Endothelial cell of umbilical vein (primary cell): Measurements from ENCODE around the gene NEB. TPM values are rescaled to one million over a fixed set of nuclear protein-coding genes. Genes with fewer than 3 reads are reported as not detected.

Experiments used
- BruUV-seq: library from RNA; stranded (reverse); fragments of 400-500 nt; replicated peaks from 2 replicates; lab custom pipeline; 2021; lab: Mats Ljungman, UMichigan
- CTCF ChIA-PET: fragments of 300-600, 350-600 bp; sonication (Branson Sonifier 250); formaldehyde crosslinking; loops from one replicate; lab custom pipeline; 2021; ENCODE audit warnings: antibody characterized with exemption, inconsistent platforms; lab: Charles Lee
- POLR2A ChIA-PET: fragments of 300-600, 350-600 bp; sonication (Branson Sonifier 250); formaldehyde crosslinking; loops from one replicate; lab custom pipeline; 2021; ENCODE audit warnings: antibody characterized with exemption, inconsistent platforms; lab: Charles Lee
- DNase-seq: peaks from one replicate; pipeline ENCODE4 v3.0.0-alpha.2; 2011; ENCODE audit warnings: low read depth, low spot score
- FAIRE-seq: peaks from 2 replicates; lab custom pipeline; 2011; peaks lifted over from hg19 to GRCh38; lab: Jason Lieb, UNC
- H2AFZ ChIP-seq: 2 replicates; pipeline ENCODE4 v1.6.0; 2012; ENCODE audit warnings: low read depth, low read length, control low read depth, inconsistent platforms
- H3K27ac ChIP-seq: 2 replicates; pipeline ENCODE4 v1.5.1; 2011; ENCODE audit warnings: low read depth, mild to moderate bottlenecking, control low read depth, low read length, moderate library complexity; ENCODE audit not compliant: insufficient read depth
- H3K27me3 ChIP-seq, 2 experiments: 2 replicates each; pipeline versions ENCODE4 v1.6.0 to v1.6.1; 2011; ENCODE audit warnings: low read length in 2 of 2, mixed read lengths in 1 of 2; ENCODE audit not compliant: control insufficient read depth in 2 of 2, insufficient read depth in 2 of 2
- H3K36me3 ChIP-seq, 2 experiments: 2 replicates in 1 of 2; 3 replicates in 1 of 2; pipeline ENCODE4 v1.5.1; 2011; ENCODE audit warnings: low read length in 2 of 2, mild to moderate bottlenecking in 1 of 2, moderate library complexity in 1 of 2; ENCODE audit not compliant: control insufficient read depth in 2 of 2, insufficient read depth in 2 of 2; ENCODE audit errors: extremely low read depth in 1 of 2
- H3K4me1 ChIP-seq: 3 replicates; pipeline ENCODE4 v1.5.1; 2011; ENCODE audit warnings: mild to moderate bottlenecking, low read length; ENCODE audit not compliant: control insufficient read depth, insufficient read depth; ENCODE audit errors: extremely low read depth
- H3K4me2 ChIP-seq: 2 replicates; pipeline ENCODE4 v1.6.1; 2011; ENCODE audit warnings: low read length, control low read depth, mixed read lengths; ENCODE audit not compliant: insufficient read depth
- H3K4me3 ChIP-seq, 3 experiments: fragments of 200-600 bp in 1 of 3; sonication (generic), shearing (Covaris generic) in 1 of 3; replicated peaks in 1 of 3; 2 replicates each; pipeline ENCODE4 v1.5.1; 2011 to 2016; ENCODE audit warnings: control low read depth in 3 of 3, low read length in 3 of 3, mild to moderate bottlenecking in 2 of 3, inconsistent platforms in 1 of 3, low read depth in 1 of 3, moderate library complexity in 1 of 3; ENCODE audit not compliant: insufficient read depth in 1 of 3
- H3K79me2 ChIP-seq: 2 replicates; pipeline ENCODE4 v1.6.0; 2012; ENCODE audit warnings: low read length, inconsistent platforms; ENCODE audit not compliant: control insufficient read depth, insufficient read depth
- H3K9ac ChIP-seq: replicated peaks from 2 replicates; pipeline ENCODE3; 2011; ENCODE audit warnings: low read length, control low read depth; ENCODE audit not compliant: insufficient read depth; ENCODE audit errors: extremely low read depth
- H3K9me1 ChIP-seq: replicated peaks from 3 replicates; pipeline ENCODE4 v1.6.0; 2011; ENCODE audit warnings: mild to moderate bottlenecking, low read length; ENCODE audit not compliant: control insufficient read depth, insufficient read depth; ENCODE audit errors: extremely low read depth
- H3K9me3 ChIP-seq: replicated peaks from 2 replicates; pipeline ENCODE4 v1.5.1; 2012; ENCODE audit warnings: low read length, inconsistent platforms; ENCODE audit not compliant: control insufficient read depth, insufficient read depth
- H4K20me1 ChIP-seq: replicated peaks from 2 replicates; pipeline ENCODE3; 2011; ENCODE audit warnings: mild to moderate bottlenecking, low read length; ENCODE audit not compliant: control insufficient read depth, insufficient read depth; ENCODE audit errors: extremely low read depth
- EZH2 ChIP-seq: IDR thresholded peaks from 2 replicates; pipeline ENCODE4 v1.6.1; 2012; ENCODE audit warnings: borderline replicate concordance, low read depth, mild to moderate bottlenecking, moderate library complexity, low read length, inconsistent platforms; ENCODE audit not compliant: severe bottlenecking
- FOS ChIP-seq: IDR thresholded peaks from 2 replicates; pipeline ENCODE4 v1.6.1; 2011; ENCODE audit warnings: mild to moderate bottlenecking, low read length, moderate library complexity, borderline replicate concordance; ENCODE audit not compliant: insufficient read depth
- GATA2 ChIP-seq: IDR thresholded peaks from 2 replicates; pipeline ENCODE4 v1.7.0; 2011; ENCODE audit warnings: low read depth, mild to moderate bottlenecking, moderate library complexity, mixed read lengths, low read length; ENCODE audit not compliant: insufficient read length, insufficient read depth
- JUN ChIP-seq: IDR thresholded peaks from 2 replicates; pipeline ENCODE4 v1.6.1; 2011; ENCODE audit warnings: borderline replicate concordance, low read depth; ENCODE audit not compliant: insufficient read length, insufficient read depth
- MYC ChIP-seq: IDR thresholded peaks from one replicate; pipeline ENCODE4 v1.6.1; 2011; ENCODE audit warnings: mild to moderate bottlenecking, low read depth, low read length
- dilution Hi-C: fragments of 300-500 bp; cut with MboI; formaldehyde crosslinking; loops from one replicate; pipeline ENCODE4 v1.15.0; 2019; ENCODE audit warnings: low sequenced_read_pairs; ENCODE audit not compliant: extremely low pct_ligation_motif_present
- intact Hi-C: fragments of 100-400 bp; cut with micrococcal nuclease; formaldehyde crosslinking; loops from one replicate; pipeline ENCODE4 v1.10.0; 2022
- polyA plus RNA-seq, 4 experiments: library from polyadenylated mRNA; depleted of rRNA in 3 of 4; stranded (reverse) in 3 of 4; unstranded in 1 of 4; fragments of >200 nt; gene quantifications; 2 replicates each; pipeline versions ENCODE4 v1.2.1 to v1.2.3, GENCODE V29; 2011 to 2012; ENCODE audit warnings: missing spikeins in 1 of 4
- total RNA-seq: library from RNA; stranded (reverse); gene quantifications from 2 replicates; pipeline ENCODE4 v1.2.3, GENCODE V29; 2021
- TF ChIP-seq, protein P1 (sequence below), 2 donors: IDR thresholded peaks; 1 replicate in 1 of 2; 2 replicates in 1 of 2; pipeline ENCODE4 v1.5.1; 2011; ENCODE audit warnings: low read length in 2 of 2, mild to moderate bottlenecking in 2 of 2, moderate library complexity in 2 of 2, control low read depth in 1 of 2, inconsistent platforms in 1 of 2, low read depth in 1 of 2; ENCODE audit not compliant: insufficient read depth in 1 of 2; ENCODE audit errors: extremely low read depth in 1 of 2
- TF ChIP-seq, protein P2 (sequence below): IDR thresholded peaks from 2 replicates; pipeline ENCODE4 v1.6.1; 2011; ENCODE audit not compliant: insufficient read depth, insufficient read length

The NEB gene
- total and polyA plus RNA-seq, 2 donors (not counting 3 experiments of a cell fraction or from before 2014, with no cell fraction given) = 0.84 to 1.8 TPM

DNA sequence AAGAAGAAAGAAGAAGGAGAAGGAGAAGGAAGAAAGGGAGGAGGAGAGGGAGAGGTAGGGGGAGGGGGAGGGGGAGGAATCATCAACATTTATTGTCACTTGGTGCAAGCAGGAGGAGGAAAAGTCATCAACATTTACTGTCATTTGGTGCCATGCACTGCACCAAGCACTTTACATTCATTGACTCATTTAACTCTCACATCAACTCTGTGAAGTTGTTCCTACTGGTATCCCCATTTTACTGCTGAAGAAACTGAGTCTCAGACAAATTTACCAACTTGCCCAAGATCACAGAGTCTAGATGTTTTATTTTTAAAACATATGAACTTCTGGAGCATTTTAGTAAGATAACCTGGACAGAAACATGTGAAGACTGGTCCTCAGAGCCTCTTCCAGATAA, 46.7 kb upstream of the NEB start:
- CTCF ChIA-PET = no interaction called here
- intact Hi-C loops = no loop called here

More for the DNA sequence above, 46.7 kb upstream of the NEB start:
- Histone ChIP-seq H3K4me1 (no peaks in the 10 kb centered on the region), H3K27ac (no peak overlapping the region), H3K36me3 (peaks cover 4 to 10% of the 10 kb centered on the region in 2 experiments), H3K27me3 (no peaks in the 10 kb centered on the region), H4K20me1 (no peaks in the 10 kb centered on the region), H3K9me1 (no peaks in the 10 kb centered on the region), H3K9ac (no peak overlapping the region), H3K9me3 (no peaks in the 10 kb centered on the region), H3K4me2 (no peak overlapping the region), H3K79me2 (no peaks in the 10 kb centered on the region), H3K4me3 (no peak overlapping the region), H2AFZ (no peak overlapping the region)
- POLR2A ChIA-PET = no interaction called here
- FAIRE-seq (no peak), DNase-seq (no peak)
- BruUV-seq = no TSS peak
- TF ChIP-seq JUN = no peak
- TF ChIP-seq, protein P1, sequence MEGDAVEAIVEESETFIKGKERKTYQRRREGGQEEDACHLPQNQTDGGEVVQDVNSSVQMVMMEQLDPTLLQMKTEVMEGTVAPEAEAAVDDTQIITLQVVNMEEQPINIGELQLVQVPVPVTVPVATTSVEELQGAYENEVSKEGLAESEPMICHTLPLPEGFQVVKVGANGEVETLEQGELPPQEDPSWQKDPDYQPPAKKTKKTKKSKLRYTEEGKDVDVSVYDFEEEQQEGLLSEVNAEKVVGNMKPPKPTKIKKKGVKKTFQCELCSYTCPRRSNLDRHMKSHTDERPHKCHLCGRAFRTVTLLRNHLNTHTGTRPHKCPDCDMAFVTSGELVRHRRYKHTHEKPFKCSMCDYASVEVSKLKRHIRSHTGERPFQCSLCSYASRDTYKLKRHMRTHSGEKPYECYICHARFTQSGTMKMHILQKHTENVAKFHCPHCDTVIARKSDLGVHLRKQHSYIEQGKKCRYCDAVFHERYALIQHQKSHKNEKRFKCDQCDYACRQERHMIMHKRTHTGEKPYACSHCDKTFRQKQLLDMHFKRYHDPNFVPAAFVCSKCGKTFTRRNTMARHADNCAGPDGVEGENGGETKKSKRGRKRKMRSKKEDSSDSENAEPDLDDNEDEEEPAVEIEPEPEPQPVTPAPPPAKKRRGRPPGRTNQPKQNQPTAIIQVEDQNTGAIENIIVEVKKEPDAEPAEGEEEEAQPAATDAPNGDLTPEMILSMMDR (IDR thresholded peaks at IDR 0.05; ENCODE audit: extremely low read depth in 1 of 2, insufficient read depth in 1 of 2, low read depth in 1 of 2, low read length in 2 of 2) = no peak
- TF ChIP-seq MYC = no peak
- no peak for TF ChIP-seq EZH2
- no peak for TF ChIP-seq FOS
- TF ChIP-seq, protein P2, sequence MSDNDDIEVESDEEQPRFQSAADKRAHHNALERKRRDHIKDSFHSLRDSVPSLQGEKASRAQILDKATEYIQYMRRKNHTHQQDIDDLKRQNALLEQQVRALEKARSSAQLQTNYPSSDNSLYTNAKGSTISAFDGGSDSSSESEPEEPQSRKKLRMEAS = no peak
- no peak for TF ChIP-seq GATA2
- dilution Hi-C loops = no loop called here
